Fibroblast of skin of abdomen (primary cell): ENCODE data around the gene ZNF564. TPM values are rescaled to one million over a fixed set of nuclear protein-coding genes. Genes with fewer than 3 reads are reported as not detected.
"Not testable (repeated sequence)": the region's sequence is repeated elsewhere in the genome, so short reads cannot be mapped to it uniquely, and the experiment has no call there.

ENCODE experiments used
- DNase-seq: peaks from one replicate; pipeline ENCODE4 v3.0.0-alpha.2; 2013
- polyA plus RNA-seq, 2 experiments: library from polyadenylated mRNA; unstranded; fragments of 120-200 nt; gene quantifications; one replicate each; pipeline ENCODE4 v1.2.1, GENCODE V29; 2013; ENCODE audit not compliant: insufficient read length in 2 of 2

The ZNF564 gene
- 3.8 TPM for polyA plus RNA-seq (2013, experiment 1 of 2; ENCODE audit: insufficient read length)
- 3.6 TPM for polyA plus RNA-seq (2013, experiment 2 of 2; ENCODE audit: insufficient read length)

GRCh38 chr19:12551060-12551832 is at the start of gene ZNF564:
TSS of gene ZNF564 (minus strand) at chr19:12551482. CDS start at chr19:12551332, 150 bp downstream.
- DNase-seq: peak; percentile 98

- DNase-seq: no peak
These were observed 46.3 kb upstream of the ZNF564 start for GRCh38 chr19:12597594-12597993.

- DNase-seq: no peak
These were observed 45.8 kb upstream of the ZNF564 start for GRCh38 chr19:12596927-12597548.

- DNase-seq: no peak
These were observed 45.2 kb upstream of the ZNF564 start for GRCh38 chr19:12596485-12596884.

- DNase-seq: no peak
These were observed 29.8 kb upstream of the ZNF564 start for GRCh38 chr19:12581100-12581499.

GRCh38 chr19:12580180-12580694 is 29.0 kb upstream of the ZNF564 start:
- DNase-seq: peak; percentile 56

- DNase-seq: no peak
These were observed 27.4 kb upstream of the ZNF564 start for GRCh38 chr19:12578641-12579040.

- no peak for DNase-seq
These were observed 22.8 kb upstream of the ZNF564 start for GRCh38 chr19:12574036-12574435.

GRCh38 chr19:12567951-12568350 is 16.7 kb upstream of the ZNF564 start:
- DNase-seq: no peak

- not testable (repeated sequence) for DNase-seq
These were observed 15.1 kb upstream of the ZNF564 start for GRCh38 chr19:12566380-12566779.

GRCh38 chr19:12564016-12564664 is 12.9 kb upstream of the ZNF564 start:
- peak; percentile 83 for DNase-seq

- DNase-seq: no peak
These were observed 4.2 kb upstream of the ZNF564 start for GRCh38 chr19:12555456-12555930.

GRCh38 chr19:12546903-12547302 is 4.4 kb downstream of the ZNF564 start:
- no peak for DNase-seq

- no peak for DNase-seq
These were observed 5.2 kb downstream of the ZNF564 start for GRCh38 chr19:12546068-12546467.

GRCh38 chr19:12545267-12545666 is 6.0 kb downstream of the ZNF564 start:
- DNase-seq: no peak

- DNase-seq: no peak
These were observed 6.8 kb downstream of the ZNF564 start for GRCh38 chr19:12544401-12544876.

GRCh38 chr19:12543855-12544254 is 7.4 kb downstream of the ZNF564 start:
- no peak for DNase-seq

GRCh38 chr19:12527034-12527836 is 24.0 kb downstream of the ZNF564 start:
- DNase-seq: peak; percentile 25

GRCh38 chr19:12526542-12526941 is 24.7 kb downstream of the ZNF564 start:
- no peak for DNase-seq

- no peak for DNase-seq
These were observed 29.3 kb downstream of the ZNF564 start for GRCh38 chr19:12521996-12522395.

GRCh38 chr19:12513531-12514061 is 37.7 kb downstream of the ZNF564 start:
- DNase-seq: no peak

GRCh38 chr19:12497032-12497431 is 54.2 kb downstream of the ZNF564 start:
- DNase-seq: no peak
